Hindlimb muscle (tissue), 1 donor: ENCODE data around the gene ASXL3. TPM values are rescaled to one million over a fixed set of nuclear protein-coding genes. Genes with fewer than 3 reads are reported as not detected.

Experiments used
- DNase-seq: peaks from one replicate; pipeline ENCODE4 v3.0.0-alpha.2; 2013
- polyA plus RNA-seq: library from polyadenylated mRNA; unstranded; fragments of 120-200 nt; gene quantifications from one replicate; pipeline ENCODE4 v1.2.1, GENCODE V29; 2013; ENCODE audit not compliant: insufficient read length

Gene ASXL3
- polyA plus RNA-seq, 1 donor: 4.7 TPM

DNA sequence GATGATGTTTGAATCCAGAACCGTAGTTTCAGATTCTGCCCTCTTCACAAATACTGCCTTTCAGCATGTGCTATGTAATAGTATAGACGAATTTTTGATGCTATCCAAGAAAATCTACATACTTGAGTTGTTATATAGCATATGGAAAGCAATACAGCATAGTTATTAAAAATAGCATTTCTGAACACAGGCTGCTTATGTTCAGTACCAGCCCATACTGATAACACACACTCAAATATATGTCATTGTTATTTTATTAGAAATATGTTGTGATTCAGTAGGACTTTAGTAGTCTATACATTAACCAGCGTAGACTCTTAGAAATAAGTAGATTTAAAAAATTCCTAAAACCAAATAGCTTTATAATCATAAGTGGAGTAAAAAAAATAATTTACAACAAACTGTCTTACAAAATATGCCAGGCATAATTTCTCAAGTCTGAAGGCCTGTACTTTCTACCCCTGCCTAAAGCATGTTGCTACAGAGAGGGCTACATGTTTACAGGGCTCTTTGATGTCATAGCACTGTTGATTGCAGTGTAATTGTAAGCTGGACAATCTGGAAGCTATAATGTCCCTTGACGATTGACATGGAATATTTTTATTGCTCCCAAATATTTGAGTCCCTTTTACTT lies 86.3 kb downstream of the ASXL3 start:
- no peak for DNase-seq

DNA sequence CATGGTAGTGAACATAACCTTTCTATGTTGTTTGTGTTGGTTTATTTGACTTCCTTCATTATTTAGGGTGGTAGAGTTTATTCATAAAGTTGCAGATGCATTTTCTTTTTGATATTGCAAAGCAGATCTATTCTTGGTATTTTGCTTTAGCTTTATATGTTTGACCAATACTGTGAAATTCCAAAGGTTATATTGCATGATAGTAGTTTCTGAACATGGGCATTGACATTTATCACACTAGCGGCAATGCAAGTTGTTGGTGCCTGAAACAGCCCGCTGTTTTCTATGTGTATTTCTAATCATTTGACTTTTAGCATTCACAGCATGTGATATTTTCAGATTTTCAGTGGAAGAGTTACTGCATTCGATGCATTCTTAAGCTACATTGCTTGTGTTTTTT lies 87.2 kb downstream of the ASXL3 start:
- DNase-seq: no peak

- DNase-seq: no peak
Measured at GRCh38 chr18:33665641-33666040, 87.6 kb downstream of the ASXL3 start.

GRCh38 chr18:33666915-33667314 lies 88.9 kb downstream of the ASXL3 start:
- DNase-seq: no peak

DNA sequence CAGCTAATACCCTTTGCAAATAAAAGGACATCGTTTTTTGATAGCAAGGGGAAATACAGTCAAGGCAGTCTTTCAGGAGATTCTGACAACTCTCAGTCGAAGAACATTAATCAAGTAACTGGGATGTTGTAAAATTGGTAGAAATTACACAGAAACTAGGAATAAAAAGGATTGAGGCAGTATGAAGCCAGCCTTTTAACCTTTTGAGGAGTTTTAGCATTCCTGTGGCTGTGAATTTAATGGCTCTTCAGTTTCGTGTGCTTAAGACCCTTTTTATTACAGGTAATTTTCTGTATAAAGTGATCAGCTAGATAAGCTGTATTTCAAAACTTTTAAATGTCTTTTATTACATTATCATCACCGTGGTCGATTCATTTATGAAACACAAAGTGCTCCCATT lies 91.6 kb downstream of the ASXL3 start:
- no peak for DNase-seq

DNA sequence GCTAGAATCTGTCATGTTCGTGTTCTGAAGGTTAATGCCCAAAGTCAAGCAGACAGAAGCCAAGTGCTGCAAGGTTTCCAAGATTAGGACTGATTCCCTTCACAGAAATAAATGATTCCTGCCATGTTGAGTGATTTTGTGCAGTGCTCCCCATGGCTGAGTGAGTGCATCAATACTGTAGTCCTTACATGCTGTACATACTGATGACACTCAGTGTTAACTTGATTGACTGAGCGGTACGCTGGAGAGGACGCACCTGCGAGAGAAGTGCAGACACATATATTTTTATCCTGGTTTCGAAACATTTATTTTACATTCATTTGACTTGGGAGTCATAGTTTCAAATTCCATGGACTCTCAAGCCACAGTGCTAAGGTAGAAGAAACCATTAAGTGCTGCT lies 92.0 kb downstream of the ASXL3 start:
- no peak for DNase-seq

- no peak for DNase-seq
Measured at GRCh38 chr18:33673689-33674088, 95.7 kb downstream of the ASXL3 start.

DNA sequence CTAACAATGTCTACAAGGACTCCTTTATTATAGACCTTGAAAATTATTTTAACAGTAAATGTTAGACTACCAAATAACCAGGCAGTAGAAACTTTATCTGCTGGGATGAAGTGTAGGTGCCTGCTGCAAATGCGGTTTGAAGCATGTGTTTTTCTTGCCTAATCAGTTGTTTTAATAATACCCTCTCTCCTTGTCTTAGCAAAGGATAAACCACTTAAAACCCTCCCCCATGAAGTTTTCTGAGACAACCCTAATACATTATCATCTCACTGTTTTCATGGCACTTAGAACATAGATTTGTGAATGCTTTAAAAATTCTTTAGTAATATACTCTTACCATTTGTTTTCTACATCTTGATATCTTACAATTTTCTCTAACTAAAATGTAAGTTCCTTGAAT lies 98.6 kb downstream of the ASXL3 start:
- DNase-seq: no peak

DNA sequence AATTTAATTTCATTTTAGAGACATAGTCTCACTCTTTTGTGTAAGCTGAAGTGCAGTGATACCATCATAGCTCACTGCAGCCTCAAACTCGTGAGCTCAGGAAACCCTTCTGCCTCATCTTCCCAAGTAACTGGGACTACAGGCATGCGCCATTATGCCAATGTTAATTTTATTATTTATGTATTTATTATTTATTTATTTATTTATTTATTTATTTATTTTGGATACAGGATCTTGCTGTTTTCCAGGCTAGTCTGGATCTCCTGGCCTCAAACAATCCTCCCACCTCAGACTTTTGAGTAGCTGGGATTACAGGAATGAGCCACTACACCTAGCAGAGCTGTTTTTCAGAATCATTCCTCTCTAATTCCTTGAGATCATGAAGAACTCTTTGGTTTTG lies 99.9 kb downstream of the ASXL3 start:
- DNase-seq: no peak

- no peak for DNase-seq
Measured at GRCh38 chr18:33682436-33682835, 104.4 kb downstream of the ASXL3 start.

GRCh38 chr18:33694593-33694992 lies 116.6 kb downstream of the ASXL3 start:
- DNase-seq: no peak

DNA sequence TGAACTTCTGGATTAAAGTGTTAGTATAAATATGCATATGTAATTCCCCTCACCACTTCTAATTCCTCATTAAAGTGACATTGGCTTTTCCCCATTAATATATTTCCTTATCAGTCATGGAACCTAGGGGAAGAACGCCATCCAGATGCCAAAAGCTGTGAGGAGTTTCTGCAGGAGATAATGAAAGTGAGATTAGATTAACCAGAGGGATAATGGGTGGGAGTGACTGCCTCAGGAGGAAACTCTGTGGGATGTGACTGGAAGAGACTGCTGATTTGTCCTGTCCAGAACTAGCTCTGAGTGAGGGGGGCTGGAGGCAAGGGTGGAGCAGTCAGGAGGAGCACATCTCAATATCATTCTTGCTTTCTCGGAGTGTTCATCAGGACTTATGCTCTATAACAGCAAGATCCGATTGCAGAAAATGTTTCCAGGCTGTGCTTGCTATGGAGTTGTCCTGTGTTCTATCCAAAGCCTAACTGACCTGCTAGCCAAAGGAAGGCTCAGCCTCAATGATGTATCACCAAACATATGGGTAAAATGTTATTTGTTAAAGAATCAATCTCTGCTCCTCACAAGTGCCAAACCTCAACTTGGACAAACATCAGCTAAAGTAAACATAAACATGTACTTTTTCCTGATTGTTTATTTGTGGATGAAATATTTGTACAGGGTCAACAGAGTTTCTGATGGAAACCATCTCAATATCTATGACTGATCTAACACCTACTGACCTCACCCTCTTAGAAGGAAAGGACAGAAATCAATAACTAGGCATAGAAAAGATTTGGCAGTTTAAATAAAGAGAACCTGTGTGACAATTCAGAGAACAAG lies 118.5 kb downstream of the ASXL3 start:
- no peak for DNase-seq

DNA sequence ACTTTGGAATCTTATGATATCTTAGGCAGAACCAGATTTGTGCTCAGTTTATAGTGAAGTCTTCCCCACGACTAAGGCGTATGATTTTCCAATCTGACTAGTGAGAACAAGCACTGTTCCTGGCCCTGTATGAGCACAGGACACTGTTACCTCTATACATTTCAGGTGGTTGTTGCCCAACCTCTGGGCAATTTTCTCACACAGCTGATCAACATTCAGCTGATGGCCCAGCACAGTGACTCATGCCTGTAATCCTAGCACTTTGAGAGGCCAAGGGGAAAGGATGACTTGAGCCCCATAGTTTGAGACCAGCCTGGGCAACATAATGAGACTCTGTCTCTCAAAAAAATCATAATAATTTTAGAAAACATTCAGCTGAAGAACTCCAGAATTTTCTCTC lies 119.5 kb downstream of the ASXL3 start:
- no peak for DNase-seq

DNA sequence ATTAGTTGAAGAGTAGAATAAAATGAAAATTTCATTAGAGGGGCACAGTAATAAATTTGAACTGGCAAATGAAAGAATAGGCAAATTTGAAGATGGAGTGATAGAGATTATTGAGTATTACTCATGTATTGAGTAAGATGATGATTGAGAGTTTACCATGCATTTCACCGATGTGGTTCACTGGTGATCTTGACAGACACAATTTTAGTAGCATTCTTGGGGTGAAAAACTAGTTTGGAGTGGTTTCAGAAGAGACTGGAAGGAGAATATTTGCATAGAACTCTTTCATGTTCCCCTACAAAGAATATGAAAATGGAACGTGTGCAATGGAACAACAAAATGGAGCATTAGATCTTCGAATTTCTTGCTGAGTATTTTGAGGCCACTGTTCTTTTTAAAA lies 121.4 kb downstream of the ASXL3 start:
- DNase-seq: no peak

DNA sequence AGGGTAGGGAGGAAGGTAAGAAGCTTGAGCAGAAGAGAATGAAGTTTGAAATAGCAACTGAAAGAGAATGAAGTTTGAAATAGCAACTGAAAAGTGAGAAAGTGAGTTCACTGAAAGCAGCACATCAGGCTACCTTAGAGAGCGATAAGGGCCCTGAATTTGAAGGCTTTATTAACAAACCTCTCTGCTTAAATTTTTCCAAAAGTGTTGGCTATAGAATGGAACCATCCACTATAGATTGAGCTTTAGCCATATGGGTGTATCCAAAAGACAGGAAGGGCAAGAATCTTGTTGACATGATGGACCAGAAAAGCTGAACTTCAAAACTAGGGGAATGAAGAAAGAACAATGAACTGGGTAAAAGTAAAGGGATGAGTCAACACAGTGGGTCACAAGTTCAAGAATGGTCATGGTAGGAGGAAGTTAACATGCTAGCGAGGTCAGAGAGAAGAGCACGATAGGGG lies 122.5 kb downstream of the ASXL3 start:
- DNase-seq: no peak

GRCh38 chr18:33702625-33703024 lies 124.6 kb downstream of the ASXL3 start:
- no peak for DNase-seq

DNA sequence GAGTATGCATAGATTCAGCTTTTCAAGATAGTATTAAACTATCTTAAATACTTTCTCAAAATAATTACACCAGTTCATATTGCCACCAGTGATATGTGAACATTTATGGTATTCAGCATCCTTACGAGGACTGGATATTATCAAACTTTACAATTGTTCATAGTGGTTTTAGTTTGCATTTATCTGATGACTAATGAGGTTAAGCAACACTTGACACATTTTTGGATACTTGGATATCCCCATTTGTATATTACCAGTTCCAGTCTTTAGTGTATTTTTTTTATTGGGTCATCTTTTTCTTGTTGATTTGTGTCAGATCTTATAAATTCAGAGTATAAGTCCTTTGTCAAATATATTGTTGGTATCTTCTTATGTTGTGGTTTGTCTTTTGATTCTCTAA lies 128.4 kb downstream of the ASXL3 start:
- no peak for DNase-seq

GRCh38 chr18:33708876-33709275 lies 130.9 kb downstream of the ASXL3 start:
- DNase-seq: no peak

DNA sequence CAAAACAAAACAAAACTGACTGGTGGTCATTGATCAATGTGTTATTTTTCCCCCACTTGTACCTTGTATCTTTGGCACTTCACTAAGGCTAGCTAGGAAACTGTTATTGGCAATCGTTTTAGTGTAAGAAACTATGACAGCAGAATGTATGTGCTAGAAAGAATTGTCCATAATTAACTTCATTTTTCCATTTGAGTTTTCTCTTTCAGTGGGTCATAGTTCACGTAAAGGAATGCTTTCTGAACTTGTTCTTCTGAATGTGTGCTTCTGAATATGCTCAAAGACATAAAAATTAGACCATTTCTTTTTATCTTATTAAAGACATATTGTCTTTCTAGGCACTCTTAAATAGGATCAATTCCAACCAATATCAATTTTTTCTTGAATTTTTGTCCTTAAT lies 132.2 kb downstream of the ASXL3 start:
- no peak for DNase-seq

DNA sequence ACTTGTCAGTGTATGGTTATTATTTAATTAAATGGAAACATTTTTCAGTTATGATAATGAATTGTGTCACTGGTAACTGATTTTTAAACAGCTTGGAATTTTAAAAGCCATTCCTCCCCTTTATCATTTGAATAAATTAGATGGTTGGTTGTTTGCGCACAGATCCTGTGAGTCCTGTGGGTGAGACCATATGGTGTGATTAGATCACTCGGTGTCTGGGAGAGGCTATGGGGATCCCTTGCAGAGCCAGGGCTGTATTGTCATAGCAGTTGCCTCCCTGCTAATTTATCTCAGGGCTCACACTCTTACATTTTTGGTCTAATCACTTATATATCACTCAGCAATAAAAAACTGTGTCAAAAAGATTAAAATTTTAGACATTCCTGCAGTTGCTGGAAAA lies 133.5 kb downstream of the ASXL3 start:
- no peak for DNase-seq

DNA sequence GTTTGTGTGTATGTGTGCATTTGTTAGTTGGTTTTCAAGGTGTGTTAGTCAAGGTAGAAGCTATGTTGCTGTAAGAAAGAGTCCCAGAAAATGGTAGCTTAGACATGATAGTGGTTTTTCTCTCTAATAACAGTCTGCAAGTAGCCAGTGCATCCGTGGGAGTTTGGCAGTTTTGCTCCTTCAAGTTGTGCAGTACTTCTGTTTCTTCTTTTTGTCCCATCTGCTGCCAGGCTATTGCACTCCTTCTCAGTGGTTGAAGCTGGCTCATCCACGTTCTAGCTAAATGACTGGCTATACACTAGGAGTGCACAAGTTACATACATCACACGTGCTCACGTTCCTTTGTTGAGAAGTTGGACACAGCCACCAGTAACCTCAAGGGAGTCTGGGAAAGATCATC lies 134.7 kb downstream of the ASXL3 start:
- DNase-seq: no peak

- no peak for DNase-seq
Measured at GRCh38 chr18:33716061-33716683, 138.2 kb downstream of the ASXL3 start.

- DNase-seq: no peak
Measured at GRCh38 chr18:33717339-33717738, 139.3 kb downstream of the ASXL3 start.

- DNase-seq: no peak
Measured at GRCh38 chr18:33720133-33720532, 142.1 kb downstream of the ASXL3 start.
